T-helper 1 cell treated with Interleukin-12 subunit alpha and Interleukin-12 subunit beta and Interleukin-4 antibody, amounts not matched to agents 30 μg/mL and 1 μg/mL, for 36 hours (primary cell): ENCODE results near the gene GSTP1.
"Not testable (repeated sequence)": the region's sequence is repeated elsewhere in the genome, so short reads cannot be mapped to it uniquely, and the experiment has no call there.

ENCODE experiments used
- H3K27ac Mint-ChIP-seq: one replicate; pipeline ENCODE4 v1.8.0; 2021; ENCODE audit warnings: mild to moderate bottlenecking, mixed read lengths
- H3K27me3 Mint-ChIP-seq: one replicate; pipeline ENCODE4 v1.8.0; 2021; ENCODE audit warnings: low read depth, mixed read lengths
- H3K36me3 Mint-ChIP-seq: one replicate; pipeline ENCODE4 v1.8.0; 2021; ENCODE audit warnings: low read depth, mixed read lengths
- H3K4me1 Mint-ChIP-seq: one replicate; pipeline ENCODE4 v1.8.0; 2021; ENCODE audit warnings: low read depth, mixed read lengths
- H3K4me3 Mint-ChIP-seq: one replicate; pipeline ENCODE4 v1.8.0; 2021; ENCODE audit warnings: mild to moderate bottlenecking, moderate library complexity, mixed read lengths
- H3K9me3 Mint-ChIP-seq: one replicate; pipeline ENCODE4 v1.8.0; 2021; ENCODE audit warnings: mixed read lengths

The GSTP1 gene

GRCh38 chr11:67551127-67551526 is 32.5 kb upstream of the GSTP1 start:
- no peak overlapping the region for H3K4me3 Mint-ChIP-seq
- peaks cover 18% of the 10 kb centered on the region for H3K27me3 Mint-ChIP-seq
- H3K36me3 Mint-ChIP-seq = peaks cover 1% of the 10 kb centered on the region
- H3K4me1 Mint-ChIP-seq = no peaks in the 10 kb centered on the region
- no peak overlapping the region for H3K27ac Mint-ChIP-seq
- H3K9me3 Mint-ChIP-seq = peaks cover 10% of the 10 kb centered on the region

- not testable (repeated sequence) for H3K36me3 Mint-ChIP-seq, H3K4me3 Mint-ChIP-seq, H3K4me1 Mint-ChIP-seq, H3K27ac Mint-ChIP-seq
- Mint-ChIP-seq H3K27me3 (peaks cover 16% of the 10 kb centered on the region), H3K9me3 (peaks cover 10% of the 10 kb centered on the region)
Measured at GRCh38 chr11:67551697-67552096, 31.9 kb upstream of the GSTP1 start.

GRCh38 chr11:67556244-67556643 is 27.4 kb upstream of the GSTP1 start:
- no peak overlapping the region for H3K4me3 Mint-ChIP-seq
- no peaks in the 10 kb centered on the region for H3K4me1 Mint-ChIP-seq
- no peak overlapping the region for H3K27ac Mint-ChIP-seq
- H3K27me3 Mint-ChIP-seq = peaks cover 13% of the 10 kb centered on the region
- peaks cover under 1% of the 10 kb centered on the region for H3K9me3 Mint-ChIP-seq
- no peaks in the 10 kb centered on the region for H3K36me3 Mint-ChIP-seq

GRCh38 chr11:67558084-67558772 is 25.4 kb upstream of the GSTP1 start:
- H3K4me3 Mint-ChIP-seq = no peak overlapping the region
- peaks cover 5% of the 10 kb centered on the region for H3K4me1 Mint-ChIP-seq
- no peaks in the 10 kb centered on the region for H3K9me3 Mint-ChIP-seq
- H3K27ac Mint-ChIP-seq = no peak overlapping the region
- no peaks in the 10 kb centered on the region for H3K36me3 Mint-ChIP-seq
- H3K27me3 Mint-ChIP-seq = peaks cover 17% of the 10 kb centered on the region

GRCh38 chr11:67561971-67562619 is 21.5 kb upstream of the GSTP1 start:
- H3K9me3 Mint-ChIP-seq = no peaks in the 10 kb centered on the region
- H3K36me3 Mint-ChIP-seq = no peaks in the 10 kb centered on the region
- H3K4me1 Mint-ChIP-seq = peaks cover 5% of the 10 kb centered on the region
- no peak overlapping the region for H3K27ac Mint-ChIP-seq
- no peak overlapping the region for H3K4me3 Mint-ChIP-seq
- peaks cover 20% of the 10 kb centered on the region for H3K27me3 Mint-ChIP-seq

GRCh38 chr11:67562963-67563704 is 20.5 kb upstream of the GSTP1 start:
- no peak overlapping the region for H3K27ac Mint-ChIP-seq
- H3K36me3 Mint-ChIP-seq = no peaks in the 10 kb centered on the region
- H3K9me3 Mint-ChIP-seq = no peaks in the 10 kb centered on the region
- H3K4me1 Mint-ChIP-seq = peaks cover 5% of the 10 kb centered on the region
- no peak overlapping the region for H3K4me3 Mint-ChIP-seq
- H3K27me3 Mint-ChIP-seq = peaks cover 28% of the 10 kb centered on the region

GRCh38 chr11:67563705-67564114 is 19.9 kb upstream of the GSTP1 start:
- H3K27ac Mint-ChIP-seq, H3K9me3 Mint-ChIP-seq, H3K4me3 Mint-ChIP-seq, H3K36me3 Mint-ChIP-seq, H3K4me1 Mint-ChIP-seq: not testable (repeated sequence)
- peaks cover 28% of the 10 kb centered on the region for H3K27me3 Mint-ChIP-seq

GRCh38 chr11:67564230-67564629 is 19.4 kb upstream of the GSTP1 start:
- no peaks in the 10 kb centered on the region for H3K9me3 Mint-ChIP-seq
- H3K27ac Mint-ChIP-seq = no peak overlapping the region

GRCh38 chr11:67571443-67571842 is 12.2 kb upstream of the GSTP1 start:
- H3K9me3 Mint-ChIP-seq = no peaks in the 10 kb centered on the region
- H3K36me3 Mint-ChIP-seq = no peaks in the 10 kb centered on the region
- no peak overlapping the region for H3K27ac Mint-ChIP-seq
- H3K27me3 Mint-ChIP-seq = peaks cover 30% of the 10 kb centered on the region
- H3K4me1 Mint-ChIP-seq = no peaks in the 10 kb centered on the region
- H3K4me3 Mint-ChIP-seq = no peak overlapping the region

More at GRCh38 chr11:67564230-67564629, 19.4 kb upstream of the GSTP1 start:
- Mint-ChIP-seq H3K4me3 (no peak overlapping the region), H3K27me3 (peaks cover 27% of the 10 kb centered on the region), H3K4me1 (peaks cover 5% of the 10 kb centered on the region), H3K36me3 (no peaks in the 10 kb centered on the region)

- no peaks in the 10 kb centered on the region for H3K4me1 Mint-ChIP-seq
- peaks cover 29% of the 10 kb centered on the region for H3K27me3 Mint-ChIP-seq
- no peaks in the 10 kb centered on the region for H3K36me3 Mint-ChIP-seq
- H3K27ac Mint-ChIP-seq = no peak overlapping the region
- H3K4me3 Mint-ChIP-seq = no peak overlapping the region
- no peaks in the 10 kb centered on the region for H3K9me3 Mint-ChIP-seq
Measured at GRCh38 chr11:67572305-67572704, 11.3 kb upstream of the GSTP1 start.

- Mint-ChIP-seq H3K4me1 (no peaks in the 10 kb centered on the region), H3K4me3 (no peak overlapping the region), H3K27ac (no peak overlapping the region)
Measured at GRCh38 chr11:67572747-67573419, 10.7 kb upstream of the GSTP1 start.

GRCh38 chr11:67574938-67575337 is 8.7 kb upstream of the GSTP1 start:
- H3K4me3 Mint-ChIP-seq = no peak overlapping the region
- H3K27ac Mint-ChIP-seq = no peak overlapping the region
- H3K36me3 Mint-ChIP-seq = no peaks in the 10 kb centered on the region
- no peaks in the 10 kb centered on the region for H3K9me3 Mint-ChIP-seq
- peaks cover 10% of the 10 kb centered on the region for H3K4me1 Mint-ChIP-seq
- peaks cover 33% of the 10 kb centered on the region for H3K27me3 Mint-ChIP-seq

More at GRCh38 chr11:67572747-67573419, 10.7 kb upstream of the GSTP1 start:
- H3K36me3 Mint-ChIP-seq = no peaks in the 10 kb centered on the region
- no peaks in the 10 kb centered on the region for H3K9me3 Mint-ChIP-seq
- H3K27me3 Mint-ChIP-seq = peaks cover 23% of the 10 kb centered on the region

- Mint-ChIP-seq H3K27me3 (peaks cover 38% of the 10 kb centered on the region), H3K9me3 (no peaks in the 10 kb centered on the region), H3K36me3 (no peaks in the 10 kb centered on the region), H3K4me1 (peaks cover 12% of the 10 kb centered on the region), H3K27ac (no peak overlapping the region), H3K4me3 (no peak overlapping the region)
Measured at GRCh38 chr11:67576735-67577475, 6.7 kb upstream of the GSTP1 start.

- Mint-ChIP-seq H3K4me1 (peaks cover 20% of the 10 kb centered on the region), H3K4me3 (no peak overlapping the region), H3K27me3 (peaks cover 38% of the 10 kb centered on the region), H3K27ac (no peak overlapping the region), H3K36me3 (no peaks in the 10 kb centered on the region), H3K9me3 (no peaks in the 10 kb centered on the region)
Measured at GRCh38 chr11:67577951-67578350, 5.7 kb upstream of the GSTP1 start.
